NCI-H526 treated with DMSO at 0.1 percent for 48 hours (cell line): ENCODE results near the gene METRNL.

Source experiments
- DNase-seq: peaks from one replicate; lab custom pipeline; 2025; lab: John Stamatoyannopoulos, UW

Gene METRNL

GRCh38 chr17:83142619-83143018 lies 63.2 kb downstream of the METRNL start:
- DNase-seq, result no peak

DNA sequence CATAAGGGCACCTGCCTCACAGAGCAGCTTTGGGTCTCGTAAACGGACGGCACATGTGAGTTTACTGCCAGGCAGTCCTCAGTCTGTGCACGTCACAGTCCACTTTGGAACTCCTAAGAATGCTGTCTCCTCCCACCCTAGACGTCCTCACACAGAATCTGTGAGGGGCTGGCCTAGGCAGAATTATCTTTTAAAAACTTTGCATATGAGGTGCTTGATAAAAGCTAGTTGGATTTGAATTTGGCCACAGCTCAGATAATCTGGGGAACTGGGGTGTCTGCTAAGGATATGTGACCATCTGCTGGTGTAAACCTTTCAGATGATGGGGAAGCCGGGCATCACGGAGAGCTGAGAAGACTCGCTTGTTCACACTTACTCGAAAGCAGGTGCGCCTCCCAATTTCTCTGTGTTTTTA lies 64.4 kb downstream of the METRNL start:
- DNase-seq, result no peak
